ENCODE data around the gene VHLL. TPM values are rescaled to one million over a fixed set of nuclear protein-coding genes. Genes with fewer than 3 reads are reported as not detected.
A peak's percentile ranks its signal among the peaks of the same experiment; 100 is the strongest.

The VHLL gene
- total and polyA plus RNA-seq, 2 of the 13 experiments (the other 11 are each of a cell fraction or from before 2014, with no cell fraction given) = 0.24 TPM; not detected in 1

GRCh38 chr1:156282479-156283222, 16.5 kb downstream of the VHLL start, which contains the start of gene SMG5 (continued):
- TF ChIP-seq ZBTB26 (CRISPR knock-in tag; IDR thresholded peaks at IDR 0.05; ENCODE audit: borderline replicate concordance) (peak; percentile 27; the same call in 1 of the 2 replicates), NR2F2 (IDR thresholded peaks at IDR 0.05; ENCODE audit: borderline replicate concordance, low read depth) (peak; percentile 69; the same call in 1 of the 2 replicates), ZNF232 (CRISPR knock-in tag; IDR thresholded peaks at IDR 0.05; ENCODE audit: borderline replicate concordance) (peak; percentile 57; the same call in 1 of the 2 replicates), KIAA2018 (CRISPR knock-in tag; IDR thresholded peaks at IDR 0.05; ENCODE audit: borderline replicate concordance) (no peak), ZNF275 (CRISPR knock-in tag; IDR thresholded peaks at IDR 0.05; ENCODE audit: borderline replicate concordance) (peak; percentile 66; the same call in 1 of the 2 replicates), MED13 (CRISPR knock-in tag; IDR thresholded peaks at IDR 0.05) (no peak), MYC (CRISPR knock-in tag; IDR thresholded peaks at IDR 0.05; ENCODE audit: borderline replicate concordance) (peak; percentile 83), MAZ (IDR thresholded peaks at IDR 0.05; ENCODE audit: borderline replicate concordance, low read depth, low read length) (no peak), MAZ (CRISPR knock-in tag; IDR thresholded peaks at IDR 0.05; ENCODE audit: low read depth) (peak; percentile 77), ZNF75D (CRISPR knock-in tag; IDR thresholded peaks at IDR 0.05; ENCODE audit: borderline replicate concordance) (peak; percentile 89; the same call in 1 of the 2 replicates), ZFYVE20 (CRISPR knock-in tag; IDR thresholded peaks at IDR 0.05; ENCODE audit: borderline replicate concordance, low read depth) (no peak), POLR2AphosphoS5 (IDR thresholded peaks at IDR 0.05; ENCODE audit: low read depth, low read length) (peak; percentile 84)
